OCI-LY7 (cell line): ENCODE data around the gene PLA2G4A. TPM values are rescaled to one million over a fixed set of nuclear protein-coding genes. Genes with fewer than 3 reads are reported as not detected.

Source experiments
- BruUV-seq: library from RNA; stranded (reverse); fragments of 400-500 nt; replicated peaks from 2 replicates; lab custom pipeline; 2021; lab: Mats Ljungman, UMichigan
- CTCF ChIA-PET: fragments of 300-600 bp; sonication (Branson Sonifier 250); formaldehyde crosslinking; loops from one replicate; lab custom pipeline; 2022; ENCODE audit warnings: antibody characterized with exemption; ENCODE audit not compliant: unreplicated experiment; lab: Charles Lee
- POLR2A ChIA-PET: fragments of 300-600 bp; sonication (Branson Sonifier 250); formaldehyde crosslinking; loops from one replicate; lab custom pipeline; 2022; ENCODE audit warnings: antibody characterized with exemption; lab: Charles Lee
- DNase-seq: peaks from one replicate; pipeline ENCODE4 v3.0.0-alpha.2; 2015; ENCODE audit warnings: low spot score
- H2AFZ ChIP-seq: fragments of 200-600 bp; sonication (generic), shearing (Covaris generic); 2 replicates; pipeline ENCODE4 v1.6.1; 2014; ENCODE audit warnings: mild to moderate bottlenecking, antibody characterized with exemption, low read length, moderate library complexity
- H3K27ac ChIP-seq: fragments of 200-600 bp; sonication (generic); 2 replicates; pipeline ENCODE4 v1.5.1; 2014; ENCODE audit warnings: mixed run types, low read depth, mild to moderate bottlenecking, moderate library complexity, low read length, inconsistent platforms; ENCODE audit not compliant: poor library complexity, severe bottlenecking
- H3K36me3 ChIP-seq: fragments of 200-600 bp; sonication (generic); 2 replicates; pipeline ENCODE4 v1.6.1; 2014; ENCODE audit warnings: mild to moderate bottlenecking, antibody characterized with exemption, low read length, moderate library complexity, mixed read lengths; ENCODE audit not compliant: insufficient read depth
- H3K4me1 ChIP-seq: fragments of 200-600 bp; sonication (generic); 2 replicates; pipeline ENCODE4 v1.5.1; 2014; ENCODE audit warnings: mild to moderate bottlenecking, low read length; ENCODE audit not compliant: insufficient read depth, poor library complexity, severe bottlenecking
- H3K4me2 ChIP-seq: fragments of 200-600 bp; sonication (generic); 2 replicates; pipeline ENCODE4 v1.6.1; 2014; ENCODE audit warnings: mild to moderate bottlenecking, low read length
- H3K4me3 ChIP-seq: fragments of 200-600 bp; sonication (generic); 2 replicates; pipeline ENCODE4 v1.5.1; 2014; ENCODE audit warnings: mild to moderate bottlenecking, low read depth, low read length; ENCODE audit not compliant: poor library complexity, severe bottlenecking
- H3K79me2 ChIP-seq: fragments of 200-600 bp; sonication (generic); 2 replicates; pipeline ENCODE4 v1.6.1; 2016; ENCODE audit warnings: low read depth, mild to moderate bottlenecking, low read length, moderate library complexity, mixed read lengths; ENCODE audit not compliant: insufficient read depth
- H3K9me2 ChIP-seq: fragments of 200-600 bp; sonication (generic); 2 replicates; pipeline ENCODE4 v1.6.1; 2016; ENCODE audit warnings: mild to moderate bottlenecking, low read length, mixed read lengths; ENCODE audit not compliant: insufficient read depth
- H3K9me3 ChIP-seq: fragments of 200-600 bp; sonication (generic); 2 replicates; pipeline ENCODE4 v1.6.1; 2014; ENCODE audit warnings: mild to moderate bottlenecking, mixed run types, low read length, mixed read lengths
- H4K20me1 ChIP-seq: fragments of 200-600 bp; sonication (generic); 2 replicates; pipeline ENCODE4 v1.6.1; 2014; ENCODE audit warnings: mild to moderate bottlenecking, antibody characterized with exemption, low read length, moderate library complexity, mixed read lengths; ENCODE audit not compliant: insufficient read depth
- EZH2phosphoT487 ChIP-seq: fragments of 200-600 bp; sonication (generic); IDR thresholded peaks from 2 replicates; pipeline ENCODE4 v1.6.1; 2018; ENCODE audit warnings: low read depth, borderline replicate concordance, mild to moderate bottlenecking, mixed run types, antibody characterized with exemption, low read length, moderate library complexity, mixed read lengths
- intact Hi-C: fragments of 100-400 bp; cut with micrococcal nuclease; formaldehyde crosslinking; loops from one replicate; pipeline ENCODE4 v1.10.0; 2022; ENCODE audit not compliant: unreplicated experiment
- total RNA-seq, 2 experiments: library from RNA; depleted of rRNA in 1 of 2; stranded (reverse); fragments of >200 nt in 1 of 2; shearing (Covaris generic) in 1 of 2; gene quantifications; 2 replicates each; pipeline ENCODE4 v1.2.3, GENCODE V29; 2014 to 2022
- TF ChIP-seq, protein P1 (sequence below): fragments of 200-600 bp; sonication (generic); conservative IDR thresholded peaks from 2 replicates; pipeline ENCODE4 v1.5.1; 2014; ENCODE audit warnings: mild to moderate bottlenecking, antibody characterized with exemption, low read length, moderate library complexity, mixed read lengths

The PLA2G4A gene
- total RNA-seq, 2 experiments from 2014 or later, result not detected

DNA sequence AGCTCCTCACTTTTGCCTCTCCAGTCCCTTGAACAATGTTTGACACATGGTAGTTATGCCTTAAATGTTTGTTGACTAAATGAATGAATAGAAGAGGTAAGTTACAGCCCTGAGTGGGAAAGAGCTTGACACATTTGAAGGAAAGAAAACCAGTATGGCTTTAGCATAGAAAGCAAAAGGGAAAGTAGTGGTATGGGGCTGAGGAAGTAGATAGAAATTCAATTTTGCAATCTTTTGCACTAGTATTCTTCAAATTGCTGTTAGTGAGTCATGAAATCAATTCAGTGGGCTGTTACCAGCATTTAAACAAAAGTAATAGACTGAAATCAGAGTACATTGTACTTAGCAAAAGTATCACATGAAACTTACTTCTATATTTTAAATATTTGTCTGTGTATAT lies 21.1 kb downstream of the PLA2G4A start:
- POLR2A ChIA-PET, result interaction anchor here (0.6 kb wide), 1 partner anchor 20 kb away, joined by 5 read pairs; no protein-coding TSS in a partner anchor
- no TSS peak for BruUV-seq

DNA sequence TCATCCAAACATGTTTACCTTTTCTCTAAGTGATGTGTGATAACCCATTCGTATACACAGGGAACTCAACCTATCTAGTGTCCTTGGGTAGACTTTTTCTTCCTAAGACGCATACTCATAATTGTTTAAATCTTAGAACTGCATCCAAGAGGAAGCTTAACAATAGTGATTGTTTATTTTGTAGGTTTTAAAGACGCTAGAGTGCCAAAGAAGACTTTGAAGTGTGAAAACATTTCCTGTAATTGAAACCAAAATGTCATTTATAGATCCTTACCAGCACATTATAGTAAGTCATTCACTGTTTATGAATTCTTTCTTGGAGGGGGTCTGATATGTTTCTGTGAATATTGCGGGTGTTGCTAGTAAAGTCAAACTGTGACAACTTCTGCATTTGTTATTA lies 25.4 kb downstream of the PLA2G4A start:
- Histone ChIP-seq H2AFZ (no peak overlapping the region), H3K4me3 (no peak overlapping the region), H3K4me2 (no peak overlapping the region), H3K9me3 (no peaks in the 10 kb centered on the region), H3K27ac (no peak overlapping the region), H4K20me1 (no peaks in the 10 kb centered on the region), H3K36me3 (no peaks in the 10 kb centered on the region), H3K4me1 (no peaks in the 10 kb centered on the region), H3K9me2 (no peaks in the 10 kb centered on the region), H3K79me2 (no peaks in the 10 kb centered on the region)
- ChIA-PET CTCF (no interaction called here), POLR2A (no interaction called here)
- intact Hi-C loops, result no loop called here
- no peak for DNase-seq
- no TSS peak for BruUV-seq
- no peak for TF ChIP-seq EZH2phosphoT487

More for the DNA sequence above, 21.1 kb downstream of the PLA2G4A start:
- CTCF ChIA-PET, result no interaction called here
- Histone ChIP-seq H3K79me2 (no peaks in the 10 kb centered on the region), H3K9me3 (no peaks in the 10 kb centered on the region), H3K4me2 (no peak overlapping the region), H3K27ac (no peak overlapping the region), H3K36me3 (no peaks in the 10 kb centered on the region), H3K4me1 (no peaks in the 10 kb centered on the region), H2AFZ (no peak overlapping the region), H3K4me3 (no peak overlapping the region), H3K9me2 (no peaks in the 10 kb centered on the region), H4K20me1 (no peaks in the 10 kb centered on the region)
- no peak for DNase-seq
- TF ChIP-seq, protein P1, sequence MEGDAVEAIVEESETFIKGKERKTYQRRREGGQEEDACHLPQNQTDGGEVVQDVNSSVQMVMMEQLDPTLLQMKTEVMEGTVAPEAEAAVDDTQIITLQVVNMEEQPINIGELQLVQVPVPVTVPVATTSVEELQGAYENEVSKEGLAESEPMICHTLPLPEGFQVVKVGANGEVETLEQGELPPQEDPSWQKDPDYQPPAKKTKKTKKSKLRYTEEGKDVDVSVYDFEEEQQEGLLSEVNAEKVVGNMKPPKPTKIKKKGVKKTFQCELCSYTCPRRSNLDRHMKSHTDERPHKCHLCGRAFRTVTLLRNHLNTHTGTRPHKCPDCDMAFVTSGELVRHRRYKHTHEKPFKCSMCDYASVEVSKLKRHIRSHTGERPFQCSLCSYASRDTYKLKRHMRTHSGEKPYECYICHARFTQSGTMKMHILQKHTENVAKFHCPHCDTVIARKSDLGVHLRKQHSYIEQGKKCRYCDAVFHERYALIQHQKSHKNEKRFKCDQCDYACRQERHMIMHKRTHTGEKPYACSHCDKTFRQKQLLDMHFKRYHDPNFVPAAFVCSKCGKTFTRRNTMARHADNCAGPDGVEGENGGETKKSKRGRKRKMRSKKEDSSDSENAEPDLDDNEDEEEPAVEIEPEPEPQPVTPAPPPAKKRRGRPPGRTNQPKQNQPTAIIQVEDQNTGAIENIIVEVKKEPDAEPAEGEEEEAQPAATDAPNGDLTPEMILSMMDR, result no peak
- TF ChIP-seq EZH2phosphoT487, result no peak
- intact Hi-C loops, result no loop called here

DNA sequence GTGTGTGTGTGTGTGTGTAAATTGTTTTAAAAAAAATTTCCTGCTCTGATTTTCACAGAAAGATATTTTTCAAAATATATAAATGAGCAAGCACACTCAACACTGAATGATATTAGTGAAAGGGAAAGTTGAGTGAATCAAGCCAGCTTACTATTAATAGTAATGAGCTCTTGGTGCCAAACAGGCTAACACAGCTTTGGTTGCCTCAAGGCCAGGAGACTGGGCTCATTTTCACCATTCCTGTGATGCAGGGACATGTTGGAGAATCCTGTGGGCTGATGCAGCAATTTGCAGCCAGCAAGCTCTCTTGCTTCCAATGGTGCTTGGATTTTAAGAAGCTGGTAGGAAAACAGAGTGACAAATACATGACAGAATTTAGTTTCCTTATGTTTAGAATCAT lies 30.2 kb downstream of the PLA2G4A start:
- H3K36me3 ChIP-seq, result no peaks in the 10 kb centered on the region
- no peaks in the 10 kb centered on the region for H3K9me3 ChIP-seq
- BruUV-seq, result no TSS peak
- CTCF ChIA-PET, result no interaction called here
- TF ChIP-seq EZH2phosphoT487, result no peak
- TF ChIP-seq, protein P1, result no peak
- intact Hi-C loops, result no loop called here
- no peak for DNase-seq
- H2AFZ ChIP-seq, result no peak overlapping the region
- no peaks in the 10 kb centered on the region for H3K9me2 ChIP-seq
- H3K4me3 ChIP-seq, result no peak overlapping the region
- no peaks in the 10 kb centered on the region for H4K20me1 ChIP-seq
- no peak overlapping the region for H3K27ac ChIP-seq
- no peaks in the 10 kb centered on the region for H3K4me1 ChIP-seq
- POLR2A ChIA-PET, result no interaction called here
- H3K4me2 ChIP-seq, result no peak overlapping the region
- no peaks in the 10 kb centered on the region for H3K79me2 ChIP-seq
